Measurements from ENCODE around the gene ADAM11. TPM values are rescaled to one million over a fixed set of nuclear protein-coding genes. Genes with fewer than 3 reads are reported as not detected.

ADAM11 gene
- total RNA-seq, 2 donors from 2014 or later, result 6.8 to 19.9 TPM

GRCh38 chr17:44772308-44773045 lies 13.7 kb downstream of the ADAM11 start:
- Histone ChIP-seq H3K27me3 (no peaks in the 10 kb centered on the region), H3K27ac (no peak overlapping the region), H3K4me3 (no peak overlapping the region), H3K9me3 (no peaks in the 10 kb centered on the region), H3K36me3 (no peaks in the 10 kb centered on the region), H3K4me1 (peaks cover 0 to 12% of the 10 kb centered on the region in 2 donors)
- TF ChIP-seq, protein P1, sequence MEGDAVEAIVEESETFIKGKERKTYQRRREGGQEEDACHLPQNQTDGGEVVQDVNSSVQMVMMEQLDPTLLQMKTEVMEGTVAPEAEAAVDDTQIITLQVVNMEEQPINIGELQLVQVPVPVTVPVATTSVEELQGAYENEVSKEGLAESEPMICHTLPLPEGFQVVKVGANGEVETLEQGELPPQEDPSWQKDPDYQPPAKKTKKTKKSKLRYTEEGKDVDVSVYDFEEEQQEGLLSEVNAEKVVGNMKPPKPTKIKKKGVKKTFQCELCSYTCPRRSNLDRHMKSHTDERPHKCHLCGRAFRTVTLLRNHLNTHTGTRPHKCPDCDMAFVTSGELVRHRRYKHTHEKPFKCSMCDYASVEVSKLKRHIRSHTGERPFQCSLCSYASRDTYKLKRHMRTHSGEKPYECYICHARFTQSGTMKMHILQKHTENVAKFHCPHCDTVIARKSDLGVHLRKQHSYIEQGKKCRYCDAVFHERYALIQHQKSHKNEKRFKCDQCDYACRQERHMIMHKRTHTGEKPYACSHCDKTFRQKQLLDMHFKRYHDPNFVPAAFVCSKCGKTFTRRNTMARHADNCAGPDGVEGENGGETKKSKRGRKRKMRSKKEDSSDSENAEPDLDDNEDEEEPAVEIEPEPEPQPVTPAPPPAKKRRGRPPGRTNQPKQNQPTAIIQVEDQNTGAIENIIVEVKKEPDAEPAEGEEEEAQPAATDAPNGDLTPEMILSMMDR (IDR thresholded peaks at IDR 0.05), result no peak
- no peak for DNase-seq (ENCODE audit: low spot score)

GRCh38 chr17:44773140-44773539 lies 14.4 kb downstream of the ADAM11 start:
- Histone ChIP-seq H3K27me3 (no peaks in the 10 kb centered on the region), H3K9me3 (no peaks in the 10 kb centered on the region), H3K4me1 (peaks cover 0 to 12% of the 10 kb centered on the region in 2 donors), H3K27ac (no peak overlapping the region), H3K4me3 (no peak overlapping the region), H3K36me3 (no peaks in the 10 kb centered on the region)
- no peak for DNase-seq (ENCODE audit: low spot score)
- TF ChIP-seq, protein P1 (IDR thresholded peaks at IDR 0.05), result no peak

DNA sequence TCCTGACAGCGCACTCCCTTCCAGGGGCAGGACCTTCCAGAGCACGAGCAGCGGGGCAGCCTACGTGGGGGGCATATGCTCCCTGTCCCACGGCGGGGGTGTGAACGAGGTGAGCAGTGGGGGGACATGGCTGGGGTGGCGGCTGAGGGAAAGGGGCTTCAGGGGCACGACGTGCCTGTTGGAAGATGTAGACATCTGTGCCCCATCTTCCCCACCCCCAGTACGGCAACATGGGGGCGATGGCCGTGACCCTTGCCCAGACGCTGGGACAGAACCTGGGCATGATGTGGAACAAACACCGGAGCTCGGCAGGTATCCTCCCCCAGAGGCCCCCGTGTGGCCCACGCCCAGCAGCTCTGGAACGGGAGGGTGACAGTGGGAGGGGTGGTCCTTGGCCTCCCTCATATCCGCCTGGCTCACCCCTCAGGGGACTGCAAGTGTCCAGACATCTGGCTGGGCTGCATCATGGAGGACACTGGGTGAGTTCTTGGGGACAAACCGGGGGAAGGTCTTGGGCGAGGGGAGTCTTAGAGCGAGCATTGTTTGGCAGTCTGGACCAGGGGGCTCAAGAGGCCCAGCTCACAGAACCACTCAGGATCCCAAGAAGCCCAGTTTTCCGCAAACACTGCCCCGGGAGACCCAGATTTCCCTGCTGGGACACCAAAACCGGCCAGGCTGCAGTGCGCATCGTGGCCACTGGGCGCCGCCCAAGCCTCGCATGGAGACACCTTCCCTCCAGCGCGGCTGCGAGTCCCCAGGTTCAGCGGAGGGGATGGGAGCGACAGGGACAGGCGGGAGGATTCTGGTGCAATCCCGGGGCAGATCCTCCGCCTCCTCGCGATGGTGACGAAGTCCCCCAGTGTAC lies 15.7 kb downstream of the ADAM11 start:
- H3K9me3 ChIP-seq, result no peaks in the 10 kb centered on the region

DNA sequence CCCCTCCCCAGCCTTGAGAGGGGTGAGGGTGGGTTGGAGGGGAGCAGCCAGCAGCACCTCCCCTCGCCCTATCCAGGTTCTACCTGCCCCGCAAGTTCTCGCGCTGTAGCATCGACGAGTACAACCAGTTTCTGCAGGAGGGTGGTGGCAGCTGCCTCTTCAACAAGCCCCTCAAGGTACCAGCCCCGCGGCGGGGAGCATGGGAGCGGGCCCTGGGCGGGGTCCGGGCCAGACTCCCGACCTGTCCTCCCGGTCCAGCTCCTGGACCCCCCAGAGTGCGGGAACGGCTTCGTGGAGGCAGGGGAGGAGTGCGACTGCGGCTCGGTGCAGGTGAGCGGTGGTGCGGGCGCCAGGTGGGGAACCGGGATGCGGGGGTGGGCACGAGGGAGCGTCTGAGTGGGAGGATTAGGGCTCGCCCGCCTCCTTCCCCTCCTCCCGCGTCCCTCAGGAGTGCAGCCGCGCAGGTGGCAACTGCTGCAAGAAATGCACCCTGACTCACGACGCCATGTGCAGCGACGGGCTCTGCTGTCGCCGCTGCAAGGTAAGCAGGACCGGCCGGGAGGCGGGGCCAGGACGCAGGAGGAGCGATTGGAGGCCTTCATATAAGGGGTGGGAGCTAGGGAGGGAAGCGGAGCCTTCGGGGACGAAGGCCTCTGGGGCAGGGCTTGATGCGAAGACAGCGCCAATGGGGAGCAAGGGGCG lies 16.5 kb downstream of the ADAM11 start:
- H3K27ac ChIP-seq, result peak overlapping the region in 1 of 2 donors; percentile 54

More for the DNA sequence above, 15.7 kb downstream of the ADAM11 start:
- Histone ChIP-seq H3K36me3 (no peaks in the 10 kb centered on the region), H3K27ac (peak overlapping the region in 1 of 2 donors; percentile 54), H3K4me3 (peak overlapping the region; percentile 35 to 57), H3K27me3 (no peaks in the 10 kb centered on the region), H3K4me1 (peaks cover 0 to 22% of the 10 kb centered on the region in 2 donors)
- TF ChIP-seq, protein P1 (IDR thresholded peaks at IDR 0.05), result peak; percentile 98 to 99
- peak; percentile 84 for DNase-seq (ENCODE audit: low spot score)

More for the DNA sequence above, 16.5 kb downstream of the ADAM11 start:
- Histone ChIP-seq H3K36me3 (no peaks in the 10 kb centered on the region), H3K9me3 (no peaks in the 10 kb centered on the region), H3K27me3 (no peaks in the 10 kb centered on the region), H3K4me1 (peaks cover 0 to 29% of the 10 kb centered on the region in 2 donors), H3K4me3 (peak overlapping the region; percentile 35 to 57)
- TF ChIP-seq, protein P1 (IDR thresholded peaks at IDR 0.05), result peak in 1 of 2 donors; percentile 32
- peak; percentile 96 for DNase-seq (ENCODE audit: low spot score)

Measured in right atrium auricular region (tissue), 2 donors.